ENCODE data around the gene NBAS.
A peak's percentile ranks its signal among the peaks of the same experiment; 100 is the strongest.

Gene NBAS

GRCh38 chr2:15591373-15591691 lies 30.2 kb upstream of the NBAS start:
- DNase-seq (ENCODE audit: low read depth, low spot score) = no peak

- DNase-seq (ENCODE audit: low read depth, low spot score) = no peak
Measured at GRCh38 chr2:15588329-15588919, 27.3 kb upstream of the NBAS start.

- DNase-seq (ENCODE audit: low read depth, low spot score) = no peak
Measured at GRCh38 chr2:15584767-15585469, 23.8 kb upstream of the NBAS start.

GRCh38 chr2:15584316-15584715 lies 23.2 kb upstream of the NBAS start:
- DNase-seq (ENCODE audit: low read depth, low spot score) = no peak

- no peak for DNase-seq (ENCODE audit: low read depth, low spot score)
Measured at GRCh38 chr2:15583826-15584225, 22.7 kb upstream of the NBAS start.

GRCh38 chr2:15582710-15583357 lies 21.7 kb upstream of the NBAS start:
- no peak for DNase-seq (ENCODE audit: low read depth, low spot score)

- no peak for DNase-seq (ENCODE audit: low read depth, low spot score)
Measured at GRCh38 chr2:15580451-15580850, 19.3 kb upstream of the NBAS start.

- no peak for DNase-seq (ENCODE audit: low read depth, low spot score)
Measured at GRCh38 chr2:15579641-15580040, 18.5 kb upstream of the NBAS start.

- DNase-seq (ENCODE audit: low read depth, low spot score) = peak; percentile 81
Measured at GRCh38 chr2:15577071-15577735, 16.1 kb upstream of the NBAS start.

- no peak for DNase-seq (ENCODE audit: low read depth, low spot score)
Measured at GRCh38 chr2:15571729-15572128, 10.6 kb upstream of the NBAS start.

- no peak for DNase-seq (ENCODE audit: low read depth, low spot score)
Measured at GRCh38 chr2:15570104-15570503, 9.0 kb upstream of the NBAS start.

- no peak for DNase-seq (ENCODE audit: low read depth, low spot score)
Measured at GRCh38 chr2:15568874-15569273, 7.7 kb upstream of the NBAS start.

GRCh38 chr2:15566912-15567311 lies 5.8 kb upstream of the NBAS start:
- no peak for DNase-seq (ENCODE audit: low read depth, low spot score)

GRCh38 chr2:15565994-15566671 lies 5.0 kb upstream of the NBAS start:
- DNase-seq (ENCODE audit: low read depth, low spot score) = no peak

GRCh38 chr2:15565392-15565791 lies 4.3 kb upstream of the NBAS start:
- no peak for DNase-seq (ENCODE audit: low read depth, low spot score)

- no peak for DNase-seq (ENCODE audit: low read depth, low spot score)
Measured at GRCh38 chr2:15563227-15564100, 2.3 kb upstream of the NBAS start.

- no peak for DNase-seq (ENCODE audit: low read depth, low spot score)
Measured at GRCh38 chr2:15562354-15563031, 1.4 kb upstream of the NBAS start.

- no peak for DNase-seq (ENCODE audit: low read depth, low spot score)
Measured at GRCh38 chr2:15561574-15562344, 625 bp upstream of the NBAS start.

- no peak for DNase-seq (ENCODE audit: low read depth, low spot score)
Measured at GRCh38 chr2:15560140-15560987, 770 bp downstream of the NBAS start.
